Hepatocyte (in vitro differentiated cells): ENCODE measurements around the gene ZNF644. TPM values are rescaled to one million over a fixed set of nuclear protein-coding genes. Genes with fewer than 3 reads are reported as not detected.

Experiments used
- DNase-seq: peaks from one replicate; pipeline ENCODE4 v3.0.0-alpha.2; 2016; ENCODE audit warnings: low spot score
- H2AFZ ChIP-seq: fragments of 200-600 bp; sonication (generic); 2 replicates; pipeline ENCODE4 v1.6.0; 2016; ENCODE audit warnings: antibody characterized with exemption, mild to moderate bottlenecking
- H3K27ac ChIP-seq: fragments of 200-600 bp; sonication (generic); 2 replicates; pipeline ENCODE4 v1.5.1; 2016; ENCODE audit warnings: mild to moderate bottlenecking
- H3K27me3 ChIP-seq: fragments of 200-600 bp; sonication (generic); 2 replicates; pipeline ENCODE4 v1.6.1; 2016
- H3K36me3 ChIP-seq: fragments of 200-600 bp; sonication (generic); replicated peaks from 2 replicates; pipeline ENCODE4 v1.5.1; 2016; ENCODE audit warnings: low read depth; ENCODE audit not compliant: insufficient read depth
- H3K4me1 ChIP-seq: fragments of 200-600 bp; sonication (generic); 2 replicates; pipeline ENCODE4 v1.5.1; 2016; ENCODE audit warnings: mild to moderate bottlenecking, moderate library complexity; ENCODE audit not compliant: insufficient read depth
- H3K4me2 ChIP-seq: fragments of 200-600 bp; sonication (generic); 2 replicates; pipeline ENCODE4 v1.6.0; 2016
- H3K4me3 ChIP-seq: fragments of 200-600 bp; sonication (generic); 2 replicates; pipeline ENCODE4 v1.5.1; 2016; ENCODE audit warnings: mild to moderate bottlenecking
- H3K79me2 ChIP-seq: fragments of 200-600 bp; sonication (generic); 2 replicates; pipeline ENCODE4 v1.6.0; 2017; ENCODE audit warnings: mild to moderate bottlenecking
- H3K9me2 ChIP-seq: fragments of 200-600 bp; sonication (generic); replicated peaks from 2 replicates; pipeline ENCODE4 v1.6.0; 2017; ENCODE audit warnings: mild to moderate bottlenecking; ENCODE audit not compliant: insufficient read depth
- H3K9me3 ChIP-seq: fragments of 200-600 bp; sonication (generic); 2 replicates; pipeline ENCODE4 v1.5.1; 2016; ENCODE audit warnings: low read depth, mild to moderate bottlenecking
- H4K20me1 ChIP-seq: fragments of 200-600 bp; sonication (generic); 2 replicates; pipeline ENCODE4 v1.6.0; 2016; ENCODE audit warnings: mild to moderate bottlenecking; ENCODE audit not compliant: insufficient read depth, poor library complexity, severe bottlenecking
- CTCF ChIP-seq: fragments of 200-600 bp; sonication (generic); IDR thresholded peaks from 2 replicates; pipeline ENCODE4 v1.5.1; 2016; ENCODE audit warnings: antibody characterized with exemption, mild to moderate bottlenecking; ENCODE audit not compliant: poor library complexity
- EZH2 ChIP-seq: fragments of 200-600 bp; sonication (generic); IDR thresholded peaks from 2 replicates; pipeline ENCODE4 v1.6.1; 2016; ENCODE audit warnings: antibody characterized with exemption, mild to moderate bottlenecking, borderline replicate concordance
- EZH2phosphoT487 ChIP-seq: fragments of 200-600 bp; sonication (generic); IDR thresholded peaks from one replicate; pipeline ENCODE4 v1.6.1; 2018; ENCODE audit warnings: antibody characterized with exemption, mild to moderate bottlenecking, low read depth, moderate library complexity; ENCODE audit not compliant: unreplicated experiment, severe bottlenecking
- WGBS: methylation state at CpG from one replicate; pipeline ENCODE4 v1.1.6; 2016; ENCODE audit warnings: low lambda C conversion rate; ENCODE audit errors: missing lambda C conversion rate; 5-methylcytosine and 5-hydroxymethylcytosine counted together
- polyA plus RNA-seq: library from polyadenylated mRNA; unstranded; fragments of >200 nt; fragmentation: Nextera tagmentation; extraction: Ambion mirVana; gene quantifications from 2 replicates; pipeline ENCODE4 v1.2.1, GENCODE V29; 2016
- total RNA-seq: library from RNA; depleted of rRNA; stranded (reverse); fragments of >200 nt; gene quantifications from 2 replicates; pipeline ENCODE4 v1.2.3, GENCODE V29; 2014

The ZNF644 gene
- total and polyA plus RNA-seq, 2 experiments from 2014 or later: 39.8 to 78.7 TPM

GRCh38 chr1:90977522-90977921 is 44.3 kb downstream of the ZNF644 start:
- Histone ChIP-seq H2AFZ (no peak overlapping the region), H3K4me3 (no peak overlapping the region), H3K36me3 (no peaks in the 10 kb centered on the region), H4K20me1 (peaks cover 13% of the 10 kb centered on the region), H3K9me2 (no peaks in the 10 kb centered on the region), H3K79me2 (peaks cover 95% of the 10 kb centered on the region), H3K4me2 (no peak overlapping the region), H3K4me1 (no peaks in the 10 kb centered on the region), H3K27ac (no peak overlapping the region), H3K27me3 (no peaks in the 10 kb centered on the region), H3K9me3 (no peaks in the 10 kb centered on the region)
- WGBS: 57% methylated on average over 1 of the region's 1 CpG
- TF ChIP-seq EZH2 (no peak), EZH2phosphoT487 (no peak), CTCF (no peak)
- no peak for DNase-seq

- H3K27ac ChIP-seq: no peak overlapping the region
- H3K79me2 ChIP-seq: peaks cover 96% of the 10 kb centered on the region
- H3K4me2 ChIP-seq: no peak overlapping the region
- TF ChIP-seq CTCF (no peak), EZH2 (no peak), EZH2phosphoT487 (no peak)
- DNase-seq: no peak
- no peaks in the 10 kb centered on the region for H3K27me3 ChIP-seq
- H2AFZ ChIP-seq: no peak overlapping the region
- H3K4me1 ChIP-seq: no peaks in the 10 kb centered on the region
- 92% methylated on average over 5 of the region's 5 CpGs for WGBS
- H3K4me3 ChIP-seq: no peak overlapping the region
- peaks cover 17% of the 10 kb centered on the region for H4K20me1 ChIP-seq
- no peaks in the 10 kb centered on the region for H3K9me3 ChIP-seq
- no peaks in the 10 kb centered on the region for H3K36me3 ChIP-seq
- H3K9me2 ChIP-seq: no peaks in the 10 kb centered on the region
Measured at GRCh38 chr1:90973897-90974798, 47.7 kb downstream of the ZNF644 start.

GRCh38 chr1:90970208-90970607 is 51.6 kb downstream of the ZNF644 start:
- Histone ChIP-seq H3K36me3 (no peaks in the 10 kb centered on the region), H3K79me2 (peaks cover 90% of the 10 kb centered on the region), H4K20me1 (peaks cover 17% of the 10 kb centered on the region), H3K9me2 (no peaks in the 10 kb centered on the region), H3K4me1 (no peaks in the 10 kb centered on the region), H3K4me2 (no peak overlapping the region), H2AFZ (no peak overlapping the region), H3K4me3 (no peak overlapping the region), H3K27me3 (no peaks in the 10 kb centered on the region), H3K9me3 (no peaks in the 10 kb centered on the region), H3K27ac (no peak overlapping the region)
- TF ChIP-seq CTCF: no peak
- no peak for TF ChIP-seq EZH2
- TF ChIP-seq EZH2phosphoT487: no peak
- WGBS: 87% methylated on average over 1 of the region's 1 CpG
- DNase-seq: no peak
